ENCODE measurements around the gene ZNF549. TPM values are rescaled to one million over a fixed set of nuclear protein-coding genes. Genes with fewer than 3 reads are reported as not detected.

ZNF549 gene
- total and polyA plus RNA-seq, 2 of the 13 experiments (the other 11 are each of a cell fraction or from before 2014, with no cell fraction given) = 2.8 to 6.4 TPM

GRCh38 chr19:57559404-57560025, 32.4 kb downstream of the ZNF549 start, which contains the start of gene ZNF550 (continued):
- TF ChIP-seq ZNF780A (CRISPR knock-in tag; IDR thresholded peaks at IDR 0.05) = no peak
- TF ChIP-seq ZNF143 (CRISPR knock-in tag; IDR thresholded peaks at IDR 0.05) = peak; percentile 98
- no peak for TF ChIP-seq ZBTB46 (CRISPR knock-in tag; IDR thresholded peaks at IDR 0.05; ENCODE audit: borderline replicate concordance)
- no peak for TF ChIP-seq RFXANK (CRISPR knock-in tag; IDR thresholded peaks at IDR 0.05)
- peak; percentile 76; the same call in 1 of the 2 replicates for TF ChIP-seq SAFB2 (CRISPR knock-in tag; IDR thresholded peaks at IDR 0.05; ENCODE audit: borderline replicate concordance, low read depth)
- peak; percentile 66; the same call in 1 of the 2 replicates for TF ChIP-seq ZNF546 (CRISPR knock-in tag; conservative IDR thresholded peaks at IDR 0.05)
- peak; percentile 88 for TF ChIP-seq ZNF704 (CRISPR knock-in tag; IDR thresholded peaks at IDR 0.05; ENCODE audit: borderline replicate concordance)
- TF ChIP-seq HES4 (CRISPR knock-in tag; IDR thresholded peaks at IDR 0.05; ENCODE audit: borderline replicate concordance) = peak; percentile 77; the same call in 1 of the 2 replicates
- TF ChIP-seq NPAS2 (CRISPR knock-in tag; IDR thresholded peaks at IDR 0.05; ENCODE audit: borderline replicate concordance) = no peak
- no peak for TF ChIP-seq ATM (IDR thresholded peaks at IDR 0.05; ENCODE audit: borderline replicate concordance)
- no peak for TF ChIP-seq ZNF10 (CRISPR knock-in tag; IDR thresholded peaks at IDR 0.05; ENCODE audit: borderline replicate concordance, low read depth)
- TF ChIP-seq NR2F6 (IDR thresholded peaks at IDR 0.05) = no peak
- TF ChIP-seq NR2F6 (CRISPR knock-in tag; IDR thresholded peaks at IDR 0.05) = peak; percentile 7; the same call in 1 of the 2 replicates
- TF ChIP-seq ZNF124 (CRISPR knock-in tag; IDR thresholded peaks at IDR 0.05) = no peak; the same call in 1 of the 2 replicates
- peak; percentile 57 for TF ChIP-seq MEF2D (CRISPR knock-in tag; IDR thresholded peaks at IDR 0.05)
- peak; percentile 61; the same call in 1 of the 2 replicates for TF ChIP-seq NR2C2 (CRISPR knock-in tag; IDR thresholded peaks at IDR 0.05; ENCODE audit: borderline replicate concordance)
- peak; percentile 59; the same call in 1 of the 2 replicates for TF ChIP-seq ZBTB3 (CRISPR knock-in tag; IDR thresholded peaks at IDR 0.05; ENCODE audit: borderline replicate concordance, low read depth)
- no peak for TF ChIP-seq HNRNPLL (IDR thresholded peaks at IDR 0.05; ENCODE audit: low read depth, low read length, poor library complexity, severe bottlenecking)
- TF ChIP-seq HBP1 (CRISPR knock-in tag; IDR thresholded peaks at IDR 0.05; ENCODE audit: low read depth) = no peak
- no peak for TF ChIP-seq SMAD1 (CRISPR knock-in tag; IDR thresholded peaks at IDR 0.05; ENCODE audit: borderline replicate concordance, low read depth)
- no peak; the same call in 1 of the 2 replicates for TF ChIP-seq ZNF616 (CRISPR knock-in tag; IDR thresholded peaks at IDR 0.05; ENCODE audit: low read depth)
- TF ChIP-seq RBFOX2 (IDR thresholded peaks at IDR 0.05; ENCODE audit: low read depth, low read length) = peak; percentile 88
- no peak for TF ChIP-seq ZNF432 (CRISPR knock-in tag; IDR thresholded peaks at IDR 0.05; ENCODE audit: borderline replicate concordance)
- 0 out of 2 replicates have a peak, but pooled peaks have one; percentile 28 for TF ChIP-seq MXD1 (CRISPR knock-in tag; IDR thresholded peaks at IDR 0.05)
- 0 out of 2 replicates have a peak, but pooled peaks have one; percentile 18 for TF ChIP-seq ZNF564 (CRISPR knock-in tag; IDR thresholded peaks at IDR 0.05)
- peak; percentile 74 for TF ChIP-seq MAX (IDR thresholded peaks at IDR 0.05)

Measured in HepG2 (cell line).